ENCODE results near the gene LSAMP.

GRCh38 chr3:116056280-116056679, 389.0 kb downstream of the LSAMP start:
- TF ChIP-seq GABPB1 (CRISPR knock-in tag; IDR thresholded peaks at IDR 0.05), result no peak
- TF ChIP-seq, protein P1, sequence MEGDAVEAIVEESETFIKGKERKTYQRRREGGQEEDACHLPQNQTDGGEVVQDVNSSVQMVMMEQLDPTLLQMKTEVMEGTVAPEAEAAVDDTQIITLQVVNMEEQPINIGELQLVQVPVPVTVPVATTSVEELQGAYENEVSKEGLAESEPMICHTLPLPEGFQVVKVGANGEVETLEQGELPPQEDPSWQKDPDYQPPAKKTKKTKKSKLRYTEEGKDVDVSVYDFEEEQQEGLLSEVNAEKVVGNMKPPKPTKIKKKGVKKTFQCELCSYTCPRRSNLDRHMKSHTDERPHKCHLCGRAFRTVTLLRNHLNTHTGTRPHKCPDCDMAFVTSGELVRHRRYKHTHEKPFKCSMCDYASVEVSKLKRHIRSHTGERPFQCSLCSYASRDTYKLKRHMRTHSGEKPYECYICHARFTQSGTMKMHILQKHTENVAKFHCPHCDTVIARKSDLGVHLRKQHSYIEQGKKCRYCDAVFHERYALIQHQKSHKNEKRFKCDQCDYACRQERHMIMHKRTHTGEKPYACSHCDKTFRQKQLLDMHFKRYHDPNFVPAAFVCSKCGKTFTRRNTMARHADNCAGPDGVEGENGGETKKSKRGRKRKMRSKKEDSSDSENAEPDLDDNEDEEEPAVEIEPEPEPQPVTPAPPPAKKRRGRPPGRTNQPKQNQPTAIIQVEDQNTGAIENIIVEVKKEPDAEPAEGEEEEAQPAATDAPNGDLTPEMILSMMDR (IDR thresholded peaks at IDR 0.05), result no peak
- TF ChIP-seq ATF1 (CRISPR knock-in tag; IDR thresholded peaks at IDR 0.05), result no peak
- TF ChIP-seq MAX (CRISPR knock-in tag; IDR thresholded peaks at IDR 0.05), result no peak
- TF ChIP-seq, protein P2, sequence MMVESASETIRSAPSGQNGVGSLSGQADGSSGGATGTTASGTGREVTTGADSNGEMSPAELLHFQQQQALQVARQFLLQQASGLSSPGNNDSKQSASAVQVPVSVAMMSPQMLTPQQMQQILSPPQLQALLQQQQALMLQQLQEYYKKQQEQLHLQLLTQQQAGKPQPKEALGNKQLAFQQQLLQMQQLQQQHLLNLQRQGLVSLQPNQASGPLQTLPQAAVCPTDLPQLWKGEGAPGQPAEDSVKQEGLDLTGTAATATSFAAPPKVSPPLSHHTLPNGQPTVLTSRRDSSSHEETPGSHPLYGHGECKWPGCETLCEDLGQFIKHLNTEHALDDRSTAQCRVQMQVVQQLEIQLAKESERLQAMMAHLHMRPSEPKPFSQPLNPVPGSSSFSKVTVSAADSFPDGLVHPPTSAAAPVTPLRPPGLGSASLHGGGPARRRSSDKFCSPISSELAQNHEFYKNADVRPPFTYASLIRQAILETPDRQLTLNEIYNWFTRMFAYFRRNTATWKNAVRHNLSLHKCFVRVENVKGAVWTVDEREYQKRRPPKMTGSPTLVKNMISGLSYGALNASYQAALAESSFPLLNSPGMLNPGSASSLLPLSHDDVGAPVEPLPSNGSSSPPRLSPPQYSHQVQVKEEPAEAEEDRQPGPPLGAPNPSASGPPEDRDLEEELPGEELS (CRISPR knock-in tag; IDR thresholded peaks at IDR 0.05), result no peak
- TF ChIP-seq ZNF232 (CRISPR knock-in tag; IDR thresholded peaks at IDR 0.05), result no peak
- TF ChIP-seq ATF2 (CRISPR knock-in tag; IDR thresholded peaks at IDR 0.05; ENCODE audit: borderline replicate concordance, low read depth), result no peak
- no peak for TF ChIP-seq CREB1 (CRISPR knock-in tag; IDR thresholded peaks at IDR 0.05)
- no peak for TF ChIP-seq SP1 (CRISPR knock-in tag; conservative IDR thresholded peaks at IDR 0.05)
- TF ChIP-seq, protein P3, sequence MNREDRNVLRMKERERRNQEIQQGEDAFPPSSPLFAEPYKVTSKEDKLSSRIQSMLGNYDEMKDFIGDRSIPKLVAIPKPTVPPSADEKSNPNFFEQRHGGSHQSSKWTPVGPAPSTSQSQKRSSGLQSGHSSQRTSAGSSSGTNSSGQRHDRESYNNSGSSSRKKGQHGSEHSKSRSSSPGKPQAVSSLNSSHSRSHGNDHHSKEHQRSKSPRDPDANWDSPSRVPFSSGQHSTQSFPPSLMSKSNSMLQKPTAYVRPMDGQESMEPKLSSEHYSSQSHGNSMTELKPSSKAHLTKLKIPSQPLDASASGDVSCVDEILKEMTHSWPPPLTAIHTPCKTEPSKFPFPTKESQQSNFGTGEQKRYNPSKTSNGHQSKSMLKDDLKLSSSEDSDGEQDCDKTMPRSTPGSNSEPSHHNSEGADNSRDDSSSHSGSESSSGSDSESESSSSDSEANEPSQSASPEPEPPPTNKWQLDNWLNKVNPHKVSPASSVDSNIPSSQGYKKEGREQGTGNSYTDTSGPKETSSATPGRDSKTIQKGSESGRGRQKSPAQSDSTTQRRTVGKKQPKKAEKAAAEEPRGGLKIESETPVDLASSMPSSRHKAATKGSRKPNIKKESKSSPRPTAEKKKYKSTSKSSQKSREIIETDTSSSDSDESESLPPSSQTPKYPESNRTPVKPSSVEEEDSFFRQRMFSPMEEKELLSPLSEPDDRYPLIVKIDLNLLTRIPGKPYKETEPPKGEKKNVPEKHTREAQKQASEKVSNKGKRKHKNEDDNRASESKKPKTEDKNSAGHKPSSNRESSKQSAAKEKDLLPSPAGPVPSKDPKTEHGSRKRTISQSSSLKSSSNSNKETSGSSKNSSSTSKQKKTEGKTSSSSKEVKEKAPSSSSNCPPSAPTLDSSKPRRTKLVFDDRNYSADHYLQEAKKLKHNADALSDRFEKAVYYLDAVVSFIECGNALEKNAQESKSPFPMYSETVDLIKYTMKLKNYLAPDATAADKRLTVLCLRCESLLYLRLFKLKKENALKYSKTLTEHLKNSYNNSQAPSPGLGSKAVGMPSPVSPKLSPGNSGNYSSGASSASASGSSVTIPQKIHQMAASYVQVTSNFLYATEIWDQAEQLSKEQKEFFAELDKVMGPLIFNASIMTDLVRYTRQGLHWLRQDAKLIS (CRISPR knock-in tag; IDR thresholded peaks at IDR 0.05; ENCODE audit: borderline replicate concordance), result no peak
- TF ChIP-seq JUN (CRISPR knock-in tag; IDR thresholded peaks at IDR 0.05), result no peak
- no peak for TF ChIP-seq FOXP1 (CRISPR knock-in tag; IDR thresholded peaks at IDR 0.05; ENCODE audit: borderline replicate concordance)
- no peak for TF ChIP-seq CREM (CRISPR knock-in tag; IDR thresholded peaks at IDR 0.05)
- TF ChIP-seq, protein P4, sequence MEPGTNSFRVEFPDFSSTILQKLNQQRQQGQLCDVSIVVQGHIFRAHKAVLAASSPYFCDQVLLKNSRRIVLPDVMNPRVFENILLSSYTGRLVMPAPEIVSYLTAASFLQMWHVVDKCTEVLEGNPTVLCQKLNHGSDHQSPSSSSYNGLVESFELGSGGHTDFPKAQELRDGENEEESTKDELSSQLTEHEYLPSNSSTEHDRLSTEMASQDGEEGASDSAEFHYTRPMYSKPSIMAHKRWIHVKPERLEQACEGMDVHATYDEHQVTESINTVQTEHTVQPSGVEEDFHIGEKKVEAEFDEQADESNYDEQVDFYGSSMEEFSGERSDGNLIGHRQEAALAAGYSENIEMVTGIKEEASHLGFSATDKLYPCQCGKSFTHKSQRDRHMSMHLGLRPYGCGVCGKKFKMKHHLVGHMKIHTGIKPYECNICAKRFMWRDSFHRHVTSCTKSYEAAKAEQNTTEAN (CRISPR knock-in tag; IDR thresholded peaks at IDR 0.05), result no peak
